GM19463 (cell line): Measurements from ENCODE around the gene NAGLU.

Experiments
- ATAC-seq: cut with Tn5 transposase; IDR thresholded peaks from one replicate; pipeline ENCODE4 v1.9.1; 2021; ENCODE audit warnings: mild to moderate bottlenecking, moderate library complexity; ENCODE audit not compliant: unreplicated experiment

NAGLU gene

DNA sequence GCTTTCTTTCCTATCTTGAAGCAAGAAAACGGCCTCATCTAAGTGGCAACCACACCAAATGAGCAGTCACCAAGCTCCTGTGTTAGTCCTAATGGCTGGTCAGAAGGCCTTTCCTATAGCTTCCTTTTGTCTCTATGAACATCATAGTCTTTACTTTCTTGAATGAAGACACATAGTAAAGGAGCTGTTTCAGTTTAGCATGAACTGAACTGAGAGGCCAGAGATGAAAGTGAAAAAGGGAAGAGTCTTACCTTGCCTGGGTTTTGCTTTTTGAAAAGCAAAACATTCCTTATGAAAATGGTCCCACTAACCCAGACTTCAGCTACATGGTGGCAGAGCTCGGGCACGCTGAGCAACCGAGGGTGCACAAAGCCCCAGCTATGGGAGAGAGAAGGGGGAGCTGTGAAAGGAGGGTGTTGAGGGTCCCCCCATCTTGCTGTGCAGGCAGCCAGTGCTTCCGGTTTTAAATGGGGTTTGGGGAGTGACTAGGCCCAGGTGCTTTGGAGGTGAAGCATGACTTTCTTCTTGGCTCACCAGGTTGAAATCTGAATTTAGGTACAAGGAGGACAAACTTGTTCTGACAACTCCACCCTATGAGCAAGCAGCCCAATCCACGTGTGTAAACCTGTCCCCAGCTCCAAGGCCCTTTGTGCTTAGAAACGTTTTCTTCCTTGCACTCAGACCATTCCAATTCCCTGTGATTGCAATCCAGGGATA lies 50.6 kb downstream of the NAGLU start:
- ATAC-seq: no peak

DNA sequence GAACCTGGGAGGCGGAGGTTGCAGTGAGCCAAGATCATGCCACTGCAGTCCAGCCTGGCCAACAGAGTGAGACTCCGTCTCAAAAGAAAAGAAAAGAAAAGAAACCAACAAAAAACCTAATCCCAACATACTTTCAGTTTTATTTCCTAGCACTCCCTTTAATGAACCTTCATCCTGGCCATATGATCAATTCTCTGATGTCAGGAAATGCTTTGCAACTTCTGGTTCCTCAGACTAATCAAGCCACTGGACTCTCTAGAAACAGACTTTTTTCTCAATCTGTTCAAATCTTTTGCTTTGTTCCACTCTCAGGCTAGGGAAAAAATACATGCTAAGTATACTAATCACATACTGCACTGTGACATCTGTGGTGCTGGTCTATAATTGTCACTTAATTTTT lies 54.8 kb downstream of the NAGLU start:
- ATAC-seq: no peak

DNA sequence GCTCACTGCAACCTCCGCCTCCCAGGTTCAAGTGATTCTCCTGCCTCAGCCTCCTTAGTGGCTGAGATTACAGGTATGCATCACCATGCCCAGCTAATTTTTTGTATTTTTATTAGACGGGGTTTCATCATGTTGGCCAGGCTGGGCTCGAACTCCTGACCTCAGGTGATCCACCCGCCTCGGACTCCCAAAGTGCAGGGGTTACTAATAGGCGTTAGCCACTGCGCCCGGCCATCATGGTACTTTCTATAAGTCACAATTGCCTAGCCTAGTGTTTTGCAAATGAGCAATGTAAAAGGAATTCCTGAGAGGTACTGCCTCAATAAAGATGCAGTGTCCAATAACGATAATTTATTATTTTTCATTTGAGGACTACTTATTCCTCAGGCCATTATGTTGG lies 55.4 kb downstream of the NAGLU start:
- no peak for ATAC-seq
